ENCODE data around the gene TLE2.

GRCh38 chr19:3034406-3034655 is 5.3 kb upstream of the TLE2 start:
- no peak for TF ChIP-seq CTCF (IDR thresholded peaks at IDR 0.05; ENCODE audit: borderline replicate concordance, extremely low read depth, low read length, poor library complexity, severe bottlenecking)
- no peak for TF ChIP-seq EZH2 (IDR thresholded peaks at IDR 0.05; ENCODE audit: borderline replicate concordance, low read depth, low read length, severe bottlenecking)

Data from DND-41 (cell line).